Testis (tissue), 3 donors: ENCODE results near the gene TSPAN13. TPM values are rescaled to one million over a fixed set of nuclear protein-coding genes. Genes with fewer than 3 reads are reported as not detected.

Experiments
- DNase-seq: peaks from one replicate; pipeline ENCODE4 v3.0.0-alpha.2; 2019
- H3K27ac ChIP-seq, 2 donors: fragments of 200-600 bp; sonication (generic); one replicate each; pipeline ENCODE4 v1.5.1; 2019
- H3K27me3 ChIP-seq: fragments of 200-600 bp; sonication (generic); one replicate; pipeline ENCODE4 v1.5.1; 2019
- H3K36me3 ChIP-seq: fragments of 200-600 bp; sonication (generic); one replicate; pipeline ENCODE4 v1.5.1; 2017; ENCODE audit warnings: low read depth; ENCODE audit errors: missing control alignments
- H3K4me1 ChIP-seq: fragments of 200-600 bp; sonication (generic); one replicate; pipeline ENCODE4 v1.5.1; 2019
- H3K4me3 ChIP-seq, 2 donors: fragments of 200-600 bp; sonication (generic); one replicate each; pipeline ENCODE4 v1.5.1; 2017 to 2019
- H3K9me3 ChIP-seq: fragments of 200-600 bp; sonication (generic); one replicate; pipeline ENCODE4 v1.5.1; 2017
- CTCF ChIP-seq, 3 experiments: fragments of 450-650 bp in 2 of 3; fragments of 200-600 bp in 1 of 3; sonication (generic) in 1 of 3; IDR thresholded peaks; one replicate each; pipeline ENCODE4 v1.5.1; 2016 to 2019; ENCODE audit warnings: antibody characterized with exemption in 3 of 3, mild to moderate bottlenecking in 2 of 3, moderate library complexity in 1 of 3
- POLR2A ChIP-seq: fragments of 450-650 bp; IDR thresholded peaks from one replicate; pipeline ENCODE4 v1.6.1; 2017; ENCODE audit warnings: antibody characterized with exemption, mild to moderate bottlenecking, moderate library complexity
- WGBS, 2 donors: methylation state at CpG; one replicate each; pipeline ENCODE4 v1.1.5; 2018; 5-methylcytosine and 5-hydroxymethylcytosine counted together
- intact Hi-C: fragments of 100-400 bp; cut with DNase I; formaldehyde crosslinking; loops from one replicate; pipeline ENCODE4 v1.15.1; 2023; ENCODE audit warnings: low total_unique reads
- polyA plus RNA-seq: library from polyadenylated mRNA; stranded (reverse); fragments of 350-450 nt; fragmentation: Illumina TruSeq; extraction: RNeasy Lipid Tissue Mini Kit (QIAGEN cat#74804); gene quantifications from one replicate; pipeline ENCODE4 v1.2.3, GENCODE V29; 2014; ENCODE audit warnings: low read depth, low replicate concordance; ENCODE audit not compliant: insufficient read depth
- total RNA-seq, 2 donors: library from RNA; depleted of rRNA; stranded (reverse); fragments of >200 nt; gene quantifications; one replicate each; pipeline ENCODE4 v1.2.3, GENCODE V29; 2016

TSPAN13 gene
- total and polyA plus RNA-seq, 3 donors from 2014 or later = 10.0 to 13.0 (median 10.6) TPM

- Histone ChIP-seq H3K27ac (no peak overlapping the region), H3K9me3 (no peaks in the 10 kb centered on the region), H3K27me3 (no peaks in the 10 kb centered on the region), H3K36me3 (no peaks in the 10 kb centered on the region), H3K4me1 (no peaks in the 10 kb centered on the region), H3K4me3 (no peak overlapping the region)
- 68 to 69% methylated on average over 2 of the region's 2 CpGs for WGBS, 2 donors
- DNase-seq = no peak
- intact Hi-C loops = no loop called here
- TF ChIP-seq CTCF (IDR thresholded peaks at IDR 0.05) (no peak), POLR2A (no peak)
Measured at GRCh38 chr7:16810112-16810511, 56.6 kb downstream of the TSPAN13 start.

GRCh38 chr7:16810573-16810972 is 57.0 kb downstream of the TSPAN13 start:
- intact Hi-C loops = no loop called here
- DNase-seq = no peak
- Histone ChIP-seq H3K9me3 (no peaks in the 10 kb centered on the region), H3K4me1 (no peaks in the 10 kb centered on the region), H3K27ac (no peak overlapping the region), H3K36me3 (no peaks in the 10 kb centered on the region), H3K27me3 (no peaks in the 10 kb centered on the region), H3K4me3 (no peak overlapping the region)
- TF ChIP-seq POLR2A (no peak), CTCF (IDR thresholded peaks at IDR 0.05) (no peak)
- 89 to 92% methylated on average over 5 of the region's 5 CpGs for WGBS, 2 donors

GRCh38 chr7:16811551-16811950 is 58.0 kb downstream of the TSPAN13 start:
- Histone ChIP-seq H3K27ac (no peak overlapping the region), H3K27me3 (no peaks in the 10 kb centered on the region), H3K9me3 (no peaks in the 10 kb centered on the region), H3K36me3 (no peaks in the 10 kb centered on the region), H3K4me1 (no peaks in the 10 kb centered on the region), H3K4me3 (no peak overlapping the region)
- intact Hi-C loops = no loop called here
- 74 to 90% methylated on average over 2 of the region's 2 CpGs for WGBS, 2 donors
- no peak for DNase-seq
- no peak for TF ChIP-seq CTCF (IDR thresholded peaks at IDR 0.05)

- WGBS, 2 donors = 79 to 85% methylated on average over 4 of the region's 4 CpGs
- intact Hi-C loops = no loop called here
- H3K4me1 ChIP-seq = no peaks in the 10 kb centered on the region
- H3K4me3 ChIP-seq = no peak overlapping the region
- H3K36me3 ChIP-seq = no peaks in the 10 kb centered on the region
- no peak for DNase-seq
- no peaks in the 10 kb centered on the region for H3K9me3 ChIP-seq
- H3K27me3 ChIP-seq = no peaks in the 10 kb centered on the region
- no peak overlapping the region for H3K27ac ChIP-seq
- TF ChIP-seq POLR2A (no peak), CTCF (IDR thresholded peaks at IDR 0.05) (no peak)
Measured at GRCh38 chr7:16812542-16813231, 59.1 kb downstream of the TSPAN13 start.

- 74 to 80% methylated on average over 3 of the region's 3 CpGs for WGBS, 2 donors
- Histone ChIP-seq H3K4me1 (no peaks in the 10 kb centered on the region), H3K27ac (no peak overlapping the region), H3K36me3 (no peaks in the 10 kb centered on the region), H3K27me3 (no peaks in the 10 kb centered on the region), H3K4me3 (no peak overlapping the region), H3K9me3 (no peaks in the 10 kb centered on the region)
- DNase-seq = no peak
- TF ChIP-seq POLR2A (no peak), CTCF (IDR thresholded peaks at IDR 0.05) (no peak)
- intact Hi-C loops = no loop called here
Measured at GRCh38 chr7:16813232-16813616, 59.7 kb downstream of the TSPAN13 start.
